Kidney capillary endothelial cell (primary cell): ENCODE results near the gene ZNF593OS.

Experiments
- DNase-seq: peaks from one replicate; pipeline ENCODE4 v3.0.0-alpha.2; 2018; ENCODE audit warnings: low spot score

Gene ZNF593OS

DNA sequence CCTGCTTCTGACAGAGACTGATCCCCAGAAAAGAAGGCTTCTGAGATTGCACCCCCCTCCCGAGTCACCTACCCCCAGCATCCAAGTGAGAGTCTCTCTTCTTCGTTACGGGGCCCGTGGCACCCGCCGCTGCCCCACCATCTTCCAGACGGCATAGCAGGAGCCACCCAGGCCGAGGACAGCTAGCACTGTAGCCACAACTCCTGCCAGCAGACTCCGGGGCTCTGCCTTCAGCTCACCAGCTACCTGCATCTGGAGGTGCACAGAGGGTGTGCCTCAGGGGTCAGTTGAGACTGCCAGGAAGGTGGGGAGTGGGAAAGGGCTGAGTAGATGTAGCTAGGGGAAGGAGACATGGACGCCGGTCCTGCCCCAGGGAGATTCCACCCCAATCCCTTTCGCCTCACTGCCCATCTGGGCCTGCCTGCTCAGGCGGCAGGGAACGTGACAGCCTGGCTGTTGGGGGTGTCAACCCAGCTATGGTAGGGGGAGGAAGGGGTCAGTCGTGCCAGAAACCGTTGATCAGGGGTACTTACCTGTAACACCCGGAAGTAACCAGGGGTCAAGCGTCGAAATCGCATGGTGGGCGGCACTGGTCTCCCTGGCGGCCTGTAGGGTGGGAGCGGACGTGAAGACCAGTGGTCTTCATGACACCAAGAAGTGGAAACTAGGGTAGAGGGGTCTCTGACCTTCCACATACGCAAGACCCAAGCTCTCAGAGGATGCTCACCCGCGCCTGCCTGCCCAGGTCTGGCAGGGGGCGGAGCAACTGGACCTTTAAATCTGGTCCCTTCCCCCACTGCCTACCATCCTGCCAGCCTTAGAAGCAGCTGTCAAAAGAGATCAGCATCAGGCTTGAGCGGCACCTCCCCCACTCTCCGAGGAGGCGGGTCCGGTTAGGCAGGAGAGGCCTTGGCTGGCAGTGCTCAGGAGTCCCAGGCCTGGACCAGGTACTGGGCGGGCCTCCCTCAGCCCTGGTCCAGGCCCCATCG lies at the start of gene ZNF593OS:
Gene ZNF593OS, minus strand, starts transcription at position 749 of the 989 bp plus-strand sequence. Its CDS starts 171 bp downstream, at position 578.
- no peak for DNase-seq

DNA sequence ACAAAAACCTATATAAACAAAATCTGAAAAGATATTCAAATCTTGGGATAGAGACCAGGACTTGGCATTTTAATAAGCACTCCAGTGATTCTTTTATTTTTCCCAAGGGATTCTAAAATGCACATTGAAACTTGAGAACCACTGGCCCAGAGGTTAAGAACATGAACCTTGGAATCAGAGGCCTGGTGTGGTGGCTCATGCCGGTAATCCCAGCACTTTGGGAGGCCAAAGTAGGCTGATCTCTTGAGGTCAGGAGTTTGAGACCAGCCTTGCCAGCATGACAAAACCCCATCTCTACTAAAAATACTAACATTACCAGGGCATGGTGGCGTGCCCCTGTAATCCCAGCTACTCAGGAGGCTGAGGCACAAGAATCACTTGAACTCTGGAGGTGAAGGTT lies 49.5 kb upstream of the ZNF593OS start:
- no peak for DNase-seq

GRCh38 chr1:26220199-26220912 lies 48.7 kb upstream of the ZNF593OS start:
- no peak for DNase-seq

- no peak for DNase-seq
These were observed 47.4 kb upstream of the ZNF593OS start for GRCh38 chr1:26218906-26219494.

DNA sequence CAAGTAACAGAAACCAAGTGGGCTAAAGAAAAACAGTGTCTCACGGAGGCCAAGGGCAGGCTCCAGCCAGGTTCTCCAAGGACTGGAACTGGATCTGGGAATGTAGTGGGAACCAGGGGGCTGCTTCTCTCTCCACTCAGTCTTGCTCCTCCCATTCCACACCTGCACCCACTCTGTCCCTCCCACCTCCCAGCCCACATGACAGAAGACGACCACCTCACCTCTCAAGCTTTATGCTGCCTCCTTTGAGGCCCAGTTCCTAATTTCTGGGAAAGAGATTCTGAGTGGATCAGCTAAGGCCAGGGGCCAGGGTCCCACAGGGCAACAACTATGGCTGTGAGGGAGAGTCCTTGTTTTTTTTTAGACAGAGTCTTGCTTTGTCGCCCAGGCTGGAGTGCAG lies 43.6 kb upstream of the ZNF593OS start:
- DNase-seq, result no peak

DNA sequence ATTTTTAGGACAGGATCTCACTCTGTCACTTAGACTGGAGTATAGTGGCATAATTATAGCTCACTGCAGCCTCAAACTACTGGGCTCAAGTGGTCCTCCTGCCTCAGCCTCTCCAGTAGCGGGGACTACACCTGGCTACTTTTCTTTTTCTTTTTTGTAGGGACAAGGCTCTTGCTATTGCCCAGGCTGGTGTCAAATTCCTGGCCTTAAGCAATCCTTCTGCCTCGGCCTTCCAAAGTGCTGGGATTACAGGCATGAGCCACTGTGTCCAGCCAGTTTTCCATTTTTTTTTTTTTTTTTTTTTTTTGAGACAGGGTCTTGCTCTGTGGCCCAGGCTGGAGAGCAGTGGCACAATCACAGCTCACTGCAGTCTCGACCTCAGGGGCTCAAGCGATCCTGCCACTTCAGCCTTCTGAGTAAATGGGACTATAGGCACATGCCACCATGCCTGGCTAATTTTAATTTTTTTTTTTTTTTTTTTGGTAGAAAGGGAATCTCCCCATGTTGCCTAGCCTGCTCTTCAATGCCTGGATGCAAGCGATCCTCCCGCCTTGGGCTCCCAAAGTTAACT lies 41.8 kb upstream of the ZNF593OS start:
- no peak for DNase-seq

- no peak for DNase-seq
These were observed 41.1 kb upstream of the ZNF593OS start for GRCh38 chr1:26212726-26213125.

- no peak for DNase-seq
These were observed 38.7 kb upstream of the ZNF593OS start for GRCh38 chr1:26210147-26210870.

- no peak for DNase-seq
These were observed 32.1 kb upstream of the ZNF593OS start for GRCh38 chr1:26203642-26204318.

- DNase-seq, result no peak
These were observed 28.8 kb upstream of the ZNF593OS start for GRCh38 chr1:26200413-26200812.

GRCh38 chr1:26197813-26198212 lies 26.2 kb upstream of the ZNF593OS start:
- DNase-seq, result no peak

- no peak for DNase-seq
These were observed 25.7 kb upstream of the ZNF593OS start for GRCh38 chr1:26197301-26197700.

DNA sequence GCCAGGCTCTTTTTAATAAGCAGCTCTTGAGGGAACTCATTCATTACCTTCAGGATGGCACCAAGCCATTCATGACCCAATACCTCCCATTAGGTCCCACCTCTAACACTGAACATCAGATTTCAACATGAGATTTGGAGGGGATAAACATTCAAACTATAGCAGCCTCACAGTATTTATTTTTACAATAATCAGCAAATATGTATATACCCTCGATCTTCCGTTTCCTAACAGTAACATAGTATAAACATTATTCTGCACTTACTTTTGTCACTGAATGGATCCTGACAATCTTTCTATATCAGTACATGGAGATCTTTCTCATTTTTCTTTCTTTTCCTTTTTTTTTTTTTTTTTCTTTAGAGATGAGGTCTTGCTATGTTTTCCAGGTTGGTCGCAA lies 24.2 kb upstream of the ZNF593OS start:
- no peak for DNase-seq

- no peak for DNase-seq
These were observed 20.1 kb upstream of the ZNF593OS start for GRCh38 chr1:26191739-26192138.

DNA sequence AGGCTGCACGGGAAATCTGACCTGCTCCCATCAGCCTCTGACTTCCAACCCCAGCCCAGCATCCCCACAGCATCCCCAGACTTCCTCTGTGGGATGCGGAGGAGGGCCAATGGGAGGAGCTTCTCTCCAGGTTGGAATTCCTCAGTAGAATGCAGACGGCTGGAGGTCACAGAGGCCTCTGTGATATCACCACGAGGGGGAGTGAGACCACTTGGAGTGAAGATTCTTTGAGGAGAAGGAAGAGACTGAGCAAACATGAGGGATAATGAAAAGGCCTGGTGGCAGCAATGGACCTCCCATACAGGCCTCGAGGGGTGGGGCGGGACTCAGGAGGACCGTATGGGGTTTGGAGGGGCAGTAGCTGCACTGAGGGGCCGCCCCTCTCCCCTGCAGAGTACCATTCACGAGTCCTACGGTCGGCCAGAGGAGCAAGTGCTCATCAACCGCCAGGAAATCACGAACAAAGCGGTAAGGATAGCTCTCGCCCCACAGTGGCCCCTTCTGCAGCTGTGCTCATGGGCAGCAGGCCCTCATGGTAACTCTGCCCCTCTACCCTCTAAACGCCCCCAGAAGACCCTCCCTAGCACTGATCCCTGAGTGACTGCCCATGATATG lies 18.8 kb upstream of the ZNF593OS start, which contains the start of gene CATSPER4:
Gene CATSPER4, plus strand, starts transcription at position 230 of the 615 bp plus-strand sequence. Its CDS starts 26 bp downstream, at position 256.
- DNase-seq, result no peak

DNA sequence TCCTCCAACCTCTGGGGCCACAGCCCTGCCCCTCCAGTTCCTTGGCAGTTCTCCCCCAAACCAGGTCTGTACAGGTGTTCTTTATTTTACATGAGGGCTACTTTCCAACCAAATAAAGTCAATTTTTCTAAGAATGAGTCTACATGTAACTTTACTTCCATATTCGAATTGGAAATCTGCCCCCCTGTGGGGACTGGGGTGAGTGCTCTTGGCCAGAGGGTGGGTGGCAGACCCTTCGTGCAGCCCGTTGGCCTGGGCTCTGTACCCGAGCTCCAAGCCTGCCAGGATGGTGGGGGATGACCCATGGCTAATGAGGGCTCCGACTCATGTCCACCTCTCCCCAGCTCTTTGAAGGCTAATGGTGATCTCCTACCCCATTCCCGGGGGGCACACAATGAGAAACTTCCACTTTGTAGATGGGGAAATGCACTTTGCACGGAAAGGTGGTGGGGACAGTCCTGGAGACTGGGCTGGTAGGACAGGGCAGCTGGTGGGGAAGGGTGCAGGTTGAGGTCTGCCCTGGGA lies 18.2 kb upstream of the ZNF593OS start:
- no peak for DNase-seq

DNA sequence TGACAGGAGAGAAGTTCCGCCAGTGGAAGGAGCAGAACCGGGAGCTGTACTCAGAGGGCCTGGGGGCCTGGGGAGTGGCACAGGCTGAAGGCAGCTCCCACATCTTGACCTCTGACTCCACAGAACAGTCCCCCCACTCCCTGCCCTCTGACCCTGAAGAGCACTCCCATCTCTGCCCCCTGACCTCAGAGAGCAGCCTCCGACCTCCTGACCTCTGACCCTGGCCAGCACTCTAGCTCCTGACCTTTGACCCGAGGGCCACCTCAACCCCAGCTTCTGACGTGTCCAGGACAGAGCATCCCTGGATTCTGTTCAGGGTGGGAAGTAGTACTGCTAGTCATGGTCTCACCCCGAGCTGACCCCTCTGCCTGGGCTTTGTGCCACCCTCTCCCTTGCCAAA lies 17.7 kb upstream of the ZNF593OS start:
- DNase-seq, result no peak

GRCh38 chr1:26188477-26188876 lies 16.8 kb upstream of the ZNF593OS start:
- no peak for DNase-seq

DNA sequence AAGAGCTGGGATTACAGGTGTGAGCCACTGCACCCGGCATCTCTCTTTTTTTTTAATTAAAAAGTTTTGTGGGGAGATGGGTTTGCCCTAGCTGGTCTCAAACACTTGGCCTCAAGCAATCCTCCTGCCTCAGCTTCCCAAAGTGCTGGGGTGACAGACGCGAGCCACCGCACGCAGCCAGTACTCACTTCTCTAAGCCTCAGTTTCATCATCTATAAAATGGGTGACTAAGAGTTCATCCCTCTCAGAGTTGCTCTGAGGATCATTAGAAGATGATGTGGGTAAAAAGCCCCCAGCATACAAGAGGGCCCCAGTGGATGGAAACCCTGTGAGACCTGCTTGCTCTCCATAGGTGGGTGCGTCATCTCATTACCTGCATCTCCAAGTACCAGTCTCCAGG lies 16.2 kb upstream of the ZNF593OS start:
- DNase-seq, result no peak

GRCh38 chr1:26184883-26185282 lies 13.3 kb upstream of the ZNF593OS start:
- no peak for DNase-seq
